Umbilical cord (tissue), 2 donors: ENCODE measurements around the gene SHMT2. TPM values are rescaled to one million over a fixed set of nuclear protein-coding genes. Genes with fewer than 3 reads are reported as not detected.

Experiments used
- DNase-seq: peaks from one replicate; pipeline ENCODE4 v3.0.0-alpha.2; 2015; ENCODE audit warnings: low spot score
- total RNA-seq: library from RNA; depleted of rRNA; stranded (reverse); fragments of >200 nt; gene quantifications from one replicate; pipeline ENCODE4 v1.2.3, GENCODE V29; 2014; ENCODE audit warnings: low replicate concordance; ENCODE audit not compliant: insufficient read depth

Gene SHMT2
- total RNA-seq, 1 donor from 2014 or later, result 156 TPM

DNA sequence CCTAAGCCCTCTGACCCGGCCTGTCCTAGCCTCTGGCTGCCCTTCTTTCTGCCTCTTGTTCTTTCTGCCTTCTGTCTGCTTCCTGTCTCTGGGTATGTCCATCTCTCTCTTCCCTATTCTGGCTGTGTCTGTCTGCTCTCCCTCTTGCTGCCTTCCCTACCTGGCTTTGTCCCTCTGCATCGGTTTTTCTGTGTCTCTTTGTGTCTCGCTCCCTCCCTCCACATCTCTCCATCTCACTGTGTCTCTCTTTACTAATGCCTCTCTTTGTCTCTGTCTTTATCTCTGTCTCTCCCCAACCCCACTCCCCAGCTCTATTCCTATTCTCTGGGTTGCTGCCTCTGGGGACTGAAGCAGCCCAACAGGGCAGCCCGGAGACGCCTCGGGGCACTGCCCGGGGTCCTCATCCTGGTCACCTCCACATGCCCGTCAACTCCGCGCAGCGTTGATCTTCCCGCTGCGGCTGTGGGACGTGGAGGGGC is 10.1 kb downstream of the SHMT2 start:
- DNase-seq, result no peak

DNA sequence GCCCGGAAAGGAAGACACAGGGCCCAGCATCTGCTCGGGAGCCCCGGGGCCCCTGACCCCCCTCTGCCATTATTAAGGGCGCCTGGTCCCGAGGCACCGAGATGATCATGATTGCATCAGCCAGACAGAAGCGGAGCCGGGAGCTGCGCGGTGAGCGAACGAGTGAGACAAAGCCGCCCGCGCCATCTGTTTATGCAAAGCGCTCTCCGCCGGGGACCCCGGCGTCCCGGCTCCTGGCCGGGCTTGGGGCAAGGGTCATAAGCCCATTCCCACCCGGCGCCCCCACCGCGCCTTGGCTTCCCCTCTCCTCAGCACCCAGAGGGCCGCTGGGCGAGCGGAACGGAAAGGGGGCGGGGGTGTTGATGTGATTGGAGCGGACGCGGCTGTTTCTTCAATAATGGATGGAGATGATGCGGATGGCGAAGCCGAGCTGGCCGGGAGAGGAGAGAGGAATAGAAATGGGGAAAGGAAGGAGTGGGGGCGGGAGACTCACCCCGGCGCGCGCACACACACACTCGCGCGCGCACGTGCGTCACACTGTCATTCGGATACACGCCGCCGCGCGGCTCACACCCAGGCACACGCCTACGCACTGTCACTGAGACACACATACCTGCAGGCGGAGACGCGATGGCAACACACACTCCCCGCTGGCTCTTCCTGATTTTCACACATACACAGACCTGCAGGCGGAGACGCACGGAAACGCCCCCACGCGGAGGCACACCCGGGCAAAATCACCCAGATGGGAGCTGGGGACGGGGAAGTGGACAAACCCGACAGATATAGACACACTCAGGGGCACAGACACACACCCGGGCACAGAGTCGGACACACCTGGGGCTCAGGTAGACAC is 10.8 kb downstream of the SHMT2 start:
- DNase-seq, result no peak

DNA sequence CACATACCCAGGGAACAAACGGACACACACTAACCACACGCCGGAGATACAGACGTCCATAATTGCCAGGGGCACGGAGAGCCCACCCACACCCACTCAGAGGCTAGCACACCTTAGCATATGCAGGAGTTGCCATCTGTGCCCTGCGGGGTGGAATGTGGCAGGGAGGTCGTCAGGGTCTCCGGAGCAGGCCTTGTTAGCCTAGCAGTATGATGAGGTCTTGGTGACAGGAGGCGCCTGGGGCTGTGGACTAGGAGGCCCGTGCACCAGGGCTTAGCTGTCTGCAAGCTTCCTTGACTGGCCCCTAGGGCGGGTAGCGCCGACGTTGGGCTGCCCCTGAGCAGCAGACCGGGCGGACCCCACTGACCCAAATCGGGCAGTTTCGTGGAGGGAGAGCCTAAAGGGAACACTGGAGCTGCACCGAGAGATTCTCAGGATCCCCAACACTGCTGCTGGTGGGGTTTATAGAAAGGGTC is 11.5 kb downstream of the SHMT2 start:
- no peak for DNase-seq

DNA sequence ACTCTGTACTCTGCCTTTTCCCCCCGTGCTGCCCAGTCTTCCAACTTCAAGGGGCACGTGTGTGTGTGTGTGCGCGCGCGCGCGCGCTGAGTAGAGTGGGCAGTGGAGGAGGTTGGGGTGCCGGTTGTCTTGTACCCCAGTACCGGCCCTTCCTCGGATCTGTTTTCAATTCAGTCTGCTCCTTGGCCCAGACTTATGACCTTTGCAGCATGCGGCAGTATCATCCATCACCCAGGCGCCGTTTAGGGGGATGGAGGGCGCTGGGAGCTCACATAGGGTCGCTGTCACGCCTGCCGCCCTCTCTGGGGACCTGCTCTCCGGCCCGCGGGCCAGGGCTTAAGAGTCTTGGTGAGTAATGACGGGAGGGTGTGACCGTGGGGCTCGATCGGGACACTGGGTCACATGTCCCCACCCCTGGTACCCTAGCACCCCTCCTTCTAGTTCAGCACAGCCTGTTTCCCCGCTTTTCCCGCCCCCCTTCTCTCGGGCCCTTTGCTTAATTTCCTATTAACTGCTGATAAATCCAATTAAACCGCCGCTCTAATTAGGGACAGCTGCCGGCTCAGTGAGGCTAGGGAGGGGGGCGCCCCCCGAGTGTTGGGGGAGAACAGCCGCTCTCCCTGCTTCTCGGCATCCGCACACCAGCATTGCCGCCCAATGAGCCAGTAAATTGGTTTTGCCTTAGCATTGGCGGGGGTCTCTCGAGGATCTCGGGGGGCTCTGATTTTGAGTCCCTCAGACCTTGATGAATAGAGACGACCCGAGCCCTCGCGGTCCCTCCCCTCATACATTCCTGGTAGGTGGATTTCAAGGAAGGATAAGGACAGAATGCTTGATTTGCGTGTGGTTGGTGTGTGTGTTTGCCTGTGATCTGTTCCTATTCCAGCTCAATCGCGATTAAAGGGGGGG is 12.1 kb downstream of the SHMT2 start:
- DNase-seq, result no peak

DNA sequence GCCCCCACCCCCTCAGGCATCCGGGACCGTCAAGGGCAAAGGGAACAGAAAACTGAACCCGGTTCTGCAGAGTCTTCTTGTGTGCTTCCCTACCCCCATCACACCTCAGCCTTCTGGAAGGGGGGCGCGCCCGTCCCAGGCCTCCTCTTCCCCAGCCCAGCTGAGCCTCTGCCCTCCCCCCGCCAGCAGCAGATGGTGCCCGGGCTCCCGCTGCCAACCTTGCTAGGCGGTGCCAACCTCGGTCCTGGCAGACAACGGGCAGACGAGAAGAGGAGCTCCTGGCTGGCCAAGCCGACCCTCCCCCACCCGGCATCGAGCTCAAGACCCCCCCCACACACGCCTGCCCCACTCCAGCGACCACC is 12.8 kb downstream of the SHMT2 start:
- DNase-seq, result no peak

DNA sequence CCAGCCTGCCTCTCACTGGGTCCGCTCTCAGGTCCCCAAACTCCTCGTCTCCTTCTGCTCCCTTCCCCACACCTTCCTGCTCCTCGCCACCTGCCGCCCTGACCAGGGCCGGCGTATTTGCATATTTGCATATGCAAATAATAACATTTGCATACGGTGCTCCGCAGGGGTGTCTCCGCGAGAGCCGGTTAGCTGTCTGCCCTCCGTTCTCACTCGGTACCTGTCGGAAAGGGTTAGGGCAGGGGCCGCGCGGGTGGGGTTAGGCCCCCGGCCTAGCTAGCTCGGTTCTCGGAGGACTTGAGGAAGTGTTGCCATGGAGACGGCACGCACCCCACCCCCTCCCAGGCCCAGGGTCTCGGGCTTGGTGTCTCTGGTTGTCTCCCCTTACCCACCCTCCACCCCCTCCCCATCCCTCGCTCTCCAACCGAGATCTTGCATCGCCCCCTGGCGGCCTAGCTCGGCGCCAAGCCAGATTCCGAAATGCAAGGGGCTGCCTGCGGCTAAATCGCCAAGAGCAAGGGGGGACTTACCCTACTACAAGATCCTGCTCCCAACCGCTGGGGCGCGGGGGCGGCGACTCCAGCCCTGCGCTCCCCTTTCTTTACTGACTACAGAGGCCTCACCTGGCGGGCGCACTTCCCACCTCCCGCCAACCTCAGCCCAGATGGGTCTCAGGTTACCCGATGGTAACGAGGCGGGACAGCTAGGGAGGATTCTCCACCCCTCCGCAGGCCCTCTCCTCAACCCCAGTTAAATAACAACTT is 13.4 kb downstream of the SHMT2 start:
- no peak for DNase-seq

DNA sequence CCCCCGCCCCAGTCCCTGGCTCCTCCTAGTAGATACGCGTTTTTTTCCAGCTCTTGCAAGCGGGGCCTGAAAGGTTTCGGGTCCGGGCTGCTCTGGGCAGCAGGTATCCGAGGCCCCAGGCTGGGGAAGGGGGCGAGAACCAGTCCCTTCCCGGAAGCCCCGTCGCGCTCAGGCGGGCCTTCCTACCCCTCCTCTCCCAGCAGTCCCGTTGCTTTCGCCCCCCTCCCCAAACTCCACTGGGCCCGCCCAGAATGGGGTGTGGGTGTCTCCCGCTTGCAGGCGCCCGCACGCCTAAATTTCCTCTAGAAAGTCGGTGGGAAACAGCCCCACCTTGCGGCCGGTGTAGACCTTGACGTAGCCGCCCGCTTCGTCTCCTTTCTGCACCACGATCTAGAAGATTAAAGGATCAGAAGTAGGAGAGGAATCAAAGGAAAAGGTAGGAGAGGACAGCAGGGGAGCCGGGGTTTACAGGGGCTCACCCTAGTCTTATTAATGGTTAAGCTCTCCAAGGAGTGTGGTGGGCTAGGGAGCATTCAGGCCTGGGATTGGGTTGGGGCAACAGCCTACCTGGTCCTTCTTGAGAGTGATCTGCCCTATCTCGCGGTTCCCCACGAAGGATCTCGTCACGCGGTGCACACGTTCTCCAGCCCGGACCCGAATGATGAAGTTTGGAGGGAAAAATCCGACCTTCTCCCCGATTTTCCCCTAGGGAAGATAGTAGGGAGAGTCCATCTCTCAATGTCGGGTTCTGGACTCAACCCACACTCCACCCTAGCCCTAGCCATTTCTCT is 14.2 kb downstream of the SHMT2 start:
- peak; percentile 74 for DNase-seq

DNA sequence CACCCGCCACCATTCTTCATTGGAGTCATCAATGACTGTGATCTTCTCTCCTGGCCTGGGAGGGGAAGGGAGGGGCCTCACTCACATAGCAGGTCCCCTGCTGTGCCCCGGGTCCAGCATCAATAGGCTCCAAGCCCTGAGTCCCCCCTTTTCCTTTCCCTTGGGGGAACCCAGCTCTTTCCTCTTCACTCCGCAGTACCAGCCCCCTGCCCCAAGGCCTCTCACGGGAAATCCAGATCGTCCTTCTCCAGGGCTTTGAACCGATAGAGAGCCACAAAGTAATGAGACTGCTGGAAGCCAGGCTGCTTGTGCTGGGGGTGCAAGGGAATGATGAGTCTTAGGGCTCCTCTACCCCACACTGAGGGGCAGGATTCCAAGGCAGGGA is 14.8 kb downstream of the SHMT2 start:
- DNase-seq, result no peak

DNA sequence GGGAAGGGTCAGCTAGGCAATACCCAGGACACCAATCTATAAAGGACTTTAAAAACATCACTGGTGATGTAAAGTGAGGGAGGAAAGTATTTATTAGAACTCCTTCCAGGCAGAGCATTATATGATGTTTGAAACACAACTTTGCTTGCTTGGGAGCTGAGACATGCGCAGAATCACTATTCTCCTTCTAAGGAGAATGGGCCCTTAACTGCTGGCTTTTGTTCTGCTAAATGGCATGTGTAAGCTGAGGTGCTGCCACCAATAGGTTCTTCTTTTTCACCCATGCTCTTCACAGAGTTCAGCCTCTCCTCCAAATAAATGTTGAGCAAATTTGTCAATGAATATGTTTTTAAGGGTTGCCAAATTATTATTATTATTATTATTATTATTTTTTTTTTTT is 17.5 kb downstream of the SHMT2 start:
- DNase-seq, result no peak

DNA sequence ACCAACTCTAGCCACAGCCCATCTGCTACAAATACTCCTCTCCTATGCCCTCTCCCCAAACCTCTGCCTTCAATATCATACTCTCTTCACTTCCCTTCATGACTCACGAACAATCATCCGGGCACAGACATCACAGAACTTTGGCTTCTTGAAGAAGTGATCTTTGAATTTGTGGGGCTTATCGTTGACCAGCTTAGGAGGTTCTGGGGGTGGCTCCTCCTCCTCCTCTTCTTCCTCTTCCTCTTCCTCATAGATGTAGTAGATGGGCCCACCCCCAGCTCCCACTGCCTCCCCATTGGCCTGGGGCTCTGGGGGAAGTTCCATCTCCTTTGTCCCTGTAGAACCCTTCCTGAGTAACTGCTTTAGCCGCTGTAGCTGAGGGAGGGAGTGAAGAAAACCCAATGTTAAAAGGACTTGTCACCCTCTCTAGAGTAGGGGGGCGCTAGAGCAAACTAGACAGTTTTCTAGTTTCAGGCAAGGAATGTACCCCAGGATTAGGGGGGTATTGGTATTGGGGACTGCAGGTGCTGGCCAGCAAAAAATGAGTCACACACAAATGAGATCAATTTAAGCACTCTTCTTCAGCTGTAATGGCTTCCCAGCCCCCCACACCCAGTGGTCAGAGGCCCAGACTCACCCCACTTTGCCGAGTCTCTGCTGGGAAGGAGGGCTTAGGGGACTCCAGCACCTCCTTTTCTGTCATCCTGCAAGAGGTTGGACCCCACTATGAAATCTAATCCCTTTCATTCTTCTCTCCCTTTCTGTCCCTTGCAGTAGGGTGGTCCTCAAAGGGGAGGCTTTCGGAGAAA is 19.6 kb downstream of the SHMT2 start:
- no peak for DNase-seq

DNA sequence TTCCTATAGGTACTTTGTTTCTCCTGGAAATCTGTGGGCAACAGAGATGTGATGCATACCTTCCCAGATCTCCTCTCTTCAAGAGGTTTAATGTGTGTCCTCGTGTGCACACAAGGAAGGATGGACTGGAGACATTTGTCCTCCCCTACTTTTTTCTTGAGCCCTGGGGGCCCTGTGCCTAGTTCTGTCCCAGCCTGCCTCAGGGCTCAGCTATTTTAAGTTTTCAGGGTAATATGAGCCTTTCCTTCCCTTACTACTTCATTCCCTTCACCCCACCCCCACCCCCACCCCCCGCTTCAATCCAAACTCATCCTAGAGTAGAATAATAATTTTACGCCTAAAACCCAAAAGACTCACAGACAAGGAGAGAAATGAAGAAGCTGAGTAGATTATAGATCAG is 21.0 kb downstream of the SHMT2 start:
- DNase-seq, result no peak

DNA sequence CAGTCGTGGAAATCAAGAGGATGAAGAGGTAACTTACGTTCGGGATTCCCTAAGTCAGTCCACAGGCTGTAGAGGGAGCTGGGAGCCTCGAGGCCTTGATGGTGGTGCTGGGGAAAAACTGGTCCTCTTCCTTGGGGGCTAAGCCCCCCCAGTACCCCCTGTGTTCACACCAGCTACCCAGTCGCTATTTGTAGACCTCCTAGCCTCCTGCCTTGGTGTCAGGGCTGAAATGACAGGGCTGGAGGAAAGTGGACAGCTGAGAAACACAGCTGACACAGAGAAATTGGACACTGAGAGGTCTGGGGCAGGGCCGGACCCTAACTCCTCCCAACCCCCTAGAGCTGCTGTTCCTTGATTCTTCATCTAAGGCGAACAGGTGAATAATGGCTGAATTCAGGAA is 21.4 kb downstream of the SHMT2 start, which contains the start of gene STAC3:
Gene STAC3, minus strand, starts transcription at position 232 of the 400 bp plus-strand sequence. CDS start 1,551 bp downstream, outside the sequence.
- DNase-seq, result no peak

DNA sequence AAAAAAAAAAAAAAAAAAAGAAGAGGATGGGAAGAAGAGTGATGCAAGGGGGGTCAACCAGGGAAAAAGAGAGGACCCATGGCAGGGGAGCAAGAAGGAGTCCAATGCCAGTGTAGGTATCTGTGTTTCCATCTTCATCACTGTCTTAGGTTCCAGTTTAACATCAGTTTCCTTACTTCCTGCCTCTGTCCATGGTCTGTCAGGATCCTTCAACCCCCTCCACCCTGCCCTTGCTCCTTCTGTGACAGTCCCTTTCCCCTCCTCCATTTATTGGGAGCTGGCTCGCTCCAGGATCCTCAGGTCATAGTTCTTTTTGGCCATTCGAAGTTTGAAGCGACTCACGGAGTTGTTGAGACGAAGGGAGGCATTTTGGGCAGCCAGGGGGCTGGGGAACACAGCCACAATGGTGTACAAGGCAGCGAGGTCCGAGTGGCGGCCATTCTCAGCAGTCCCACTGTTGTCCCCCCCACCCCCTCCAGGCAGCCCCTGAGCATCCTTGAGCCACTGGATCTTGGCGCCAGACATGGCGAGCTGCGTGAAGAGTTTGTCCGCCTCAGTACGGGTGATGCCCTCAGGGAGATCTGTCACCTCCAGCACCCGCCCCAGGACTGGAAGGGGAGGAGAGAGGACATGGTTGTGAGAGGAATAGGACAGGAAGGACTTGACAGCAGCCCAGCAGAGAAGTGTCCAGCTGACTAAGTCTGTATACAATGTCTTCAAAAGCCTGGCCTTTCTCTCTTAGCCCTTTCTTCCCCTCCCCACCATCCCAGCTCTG is 25.2 kb downstream of the SHMT2 start:
- no peak for DNase-seq

DNA sequence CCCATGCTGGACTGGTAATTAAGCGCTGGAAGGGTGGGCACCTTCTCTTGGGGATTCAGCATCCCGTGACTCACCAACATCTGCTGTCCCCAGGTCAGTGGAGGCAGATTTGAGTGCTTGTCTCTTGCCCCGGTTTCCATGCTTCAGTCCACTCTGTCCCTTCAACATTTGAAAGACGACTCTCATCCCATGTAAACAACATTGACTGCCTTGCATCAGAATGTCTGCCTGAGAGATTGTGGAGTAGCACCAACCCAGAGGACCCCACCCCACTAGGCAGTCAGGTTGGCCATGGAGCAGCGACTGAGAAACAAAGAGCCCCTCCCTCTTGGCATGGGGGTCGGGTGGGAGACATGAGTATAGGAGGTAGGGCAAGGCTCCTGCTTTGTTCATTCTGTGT is 26.4 kb downstream of the SHMT2 start:
- DNase-seq, result no peak

DNA sequence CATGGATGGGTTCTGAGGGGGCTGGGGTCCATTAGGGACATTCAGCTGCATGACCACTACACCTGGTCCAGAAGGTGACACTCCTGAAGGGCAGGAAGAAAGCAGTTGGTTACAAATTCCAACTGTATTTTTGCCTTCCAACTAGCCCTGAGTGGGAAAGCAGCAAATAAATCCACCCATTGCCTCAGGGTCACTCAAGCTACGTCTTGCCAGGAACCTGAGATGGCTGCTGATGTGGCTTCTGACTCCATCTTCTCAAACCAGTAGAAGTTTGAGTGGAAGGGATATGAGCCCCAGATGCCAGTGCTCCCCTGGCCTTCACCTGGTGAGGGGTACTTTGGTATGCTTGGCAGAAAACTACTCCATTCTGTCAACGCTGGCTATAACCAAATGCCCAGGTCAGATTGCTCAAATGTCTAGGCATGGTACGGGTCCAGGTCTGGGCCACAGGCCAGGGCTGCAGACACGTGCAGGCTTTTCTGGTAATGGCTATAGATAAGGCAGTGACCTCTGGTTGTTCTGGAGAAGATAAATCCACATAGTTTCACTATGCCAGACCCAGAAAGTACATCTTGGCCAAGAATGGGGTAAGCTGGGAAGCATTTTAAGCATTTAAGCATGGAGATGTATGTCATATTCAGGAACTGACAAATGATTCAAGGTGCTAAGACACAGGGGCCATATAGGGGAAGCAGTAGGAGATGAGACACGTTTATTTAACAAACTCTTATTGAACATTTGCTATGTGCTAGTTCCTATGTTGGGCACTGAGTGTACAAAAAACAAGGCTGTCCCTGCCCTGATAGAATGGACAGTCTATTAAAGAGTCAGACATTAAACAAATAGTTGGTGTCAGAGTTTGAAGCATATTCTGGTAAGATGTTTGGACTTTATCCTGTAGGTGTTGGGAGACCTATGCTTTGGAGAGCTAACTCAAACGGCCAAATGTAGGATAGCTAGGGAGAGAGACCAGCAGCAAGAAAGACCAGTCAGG is 29.8 kb downstream of the SHMT2 start:
- peak; percentile 77 for DNase-seq

DNA sequence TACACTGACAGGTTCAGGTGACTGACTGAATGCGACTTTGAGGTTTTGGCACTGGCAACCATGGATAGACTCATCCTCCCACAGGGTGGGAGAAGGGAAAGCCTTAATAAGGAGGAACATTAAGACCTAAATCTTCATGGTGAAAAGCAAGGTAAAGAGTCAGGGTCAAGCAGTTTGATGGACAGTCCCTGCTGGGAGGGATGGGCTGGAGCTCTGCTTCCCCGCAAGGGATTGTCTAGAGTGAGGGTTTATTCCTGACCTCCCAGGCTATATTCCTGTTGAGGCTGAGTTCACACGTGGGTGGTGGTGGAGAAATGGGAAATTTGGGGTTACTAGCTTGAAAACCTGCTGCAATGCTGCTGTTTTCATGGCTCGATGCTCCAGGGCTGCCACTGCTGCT is 30.9 kb downstream of the SHMT2 start:
- DNase-seq, result no peak

DNA sequence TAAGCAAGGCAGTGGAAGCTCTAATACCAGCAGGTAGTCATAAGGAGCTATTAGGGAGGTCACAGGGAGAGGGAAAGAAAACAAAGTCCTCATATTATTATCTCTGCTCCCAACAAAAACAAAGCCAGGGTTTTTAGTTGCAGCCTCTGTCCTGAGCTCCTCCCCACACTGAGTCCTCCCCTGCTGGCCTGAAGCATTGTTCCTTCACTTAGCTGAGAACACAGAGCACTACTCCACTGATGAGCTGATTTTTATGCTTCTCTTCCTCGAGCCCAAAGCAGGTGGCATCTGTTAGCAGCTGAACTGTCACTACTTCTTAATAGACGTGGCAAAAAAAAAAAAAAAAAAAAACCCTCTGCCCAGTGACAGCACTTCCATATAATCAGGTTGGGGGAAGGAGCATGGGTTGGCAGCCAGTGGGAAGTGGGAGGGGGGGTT is 31.9 kb downstream of the SHMT2 start:
- DNase-seq, result no peak
